ENCODE measurements around the gene FLT3.

FLT3 gene

DNA sequence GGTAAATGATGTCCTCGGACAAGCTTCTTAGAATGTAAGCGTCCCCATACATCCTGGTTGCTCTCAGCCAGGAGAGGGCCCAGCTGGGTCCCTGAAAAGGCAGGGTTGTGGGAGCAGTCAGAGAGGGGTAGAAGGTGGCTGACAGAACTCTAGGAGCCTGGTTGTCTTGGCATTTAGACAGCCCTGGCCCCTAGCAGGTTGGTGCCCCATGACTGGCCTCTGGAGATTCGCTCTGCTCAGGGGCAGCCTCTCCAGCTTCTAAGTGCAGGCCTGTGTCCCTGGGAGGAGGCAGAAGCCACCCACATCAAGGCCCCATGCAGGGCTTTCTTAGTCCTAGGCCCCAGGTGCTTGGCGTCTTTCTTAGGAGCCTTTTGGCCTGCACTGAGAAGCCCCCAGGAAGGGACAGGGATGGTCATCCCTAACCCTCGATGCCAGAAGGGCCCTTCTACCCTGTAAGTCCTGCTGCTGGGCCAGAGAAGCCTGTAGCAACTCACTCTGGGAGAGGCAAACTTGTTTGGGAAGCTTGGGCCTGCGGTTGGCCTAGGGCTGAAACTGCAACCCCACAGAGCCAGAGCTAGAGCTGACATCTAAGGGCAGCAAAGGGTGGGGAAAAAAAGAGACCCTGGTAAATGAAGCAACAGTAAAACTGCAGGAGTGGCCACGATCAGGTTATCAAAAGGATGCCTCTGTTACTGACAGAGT is 128.4 kb downstream of the FLT3 start:
- Mint-ChIP-seq H3K4me1 (peaks cover 86% of the 10 kb centered on the region), H3K27me3 (ENCODE audit: low read depth, poor library complexity) (peaks cover 12% of the 10 kb centered on the region), H3K27ac (peak overlapping the region; percentile 96), H3K4me3 (no peak overlapping the region), H3K36me3 (ENCODE audit: low read depth) (no peaks in the 10 kb centered on the region), H3K9me3 (no peaks in the 10 kb centered on the region)
- no peak for DNase-seq
- TF ChIP-seq, protein P1, sequence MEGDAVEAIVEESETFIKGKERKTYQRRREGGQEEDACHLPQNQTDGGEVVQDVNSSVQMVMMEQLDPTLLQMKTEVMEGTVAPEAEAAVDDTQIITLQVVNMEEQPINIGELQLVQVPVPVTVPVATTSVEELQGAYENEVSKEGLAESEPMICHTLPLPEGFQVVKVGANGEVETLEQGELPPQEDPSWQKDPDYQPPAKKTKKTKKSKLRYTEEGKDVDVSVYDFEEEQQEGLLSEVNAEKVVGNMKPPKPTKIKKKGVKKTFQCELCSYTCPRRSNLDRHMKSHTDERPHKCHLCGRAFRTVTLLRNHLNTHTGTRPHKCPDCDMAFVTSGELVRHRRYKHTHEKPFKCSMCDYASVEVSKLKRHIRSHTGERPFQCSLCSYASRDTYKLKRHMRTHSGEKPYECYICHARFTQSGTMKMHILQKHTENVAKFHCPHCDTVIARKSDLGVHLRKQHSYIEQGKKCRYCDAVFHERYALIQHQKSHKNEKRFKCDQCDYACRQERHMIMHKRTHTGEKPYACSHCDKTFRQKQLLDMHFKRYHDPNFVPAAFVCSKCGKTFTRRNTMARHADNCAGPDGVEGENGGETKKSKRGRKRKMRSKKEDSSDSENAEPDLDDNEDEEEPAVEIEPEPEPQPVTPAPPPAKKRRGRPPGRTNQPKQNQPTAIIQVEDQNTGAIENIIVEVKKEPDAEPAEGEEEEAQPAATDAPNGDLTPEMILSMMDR (IDR thresholded peaks at IDR 0.05) = no peak

DNA sequence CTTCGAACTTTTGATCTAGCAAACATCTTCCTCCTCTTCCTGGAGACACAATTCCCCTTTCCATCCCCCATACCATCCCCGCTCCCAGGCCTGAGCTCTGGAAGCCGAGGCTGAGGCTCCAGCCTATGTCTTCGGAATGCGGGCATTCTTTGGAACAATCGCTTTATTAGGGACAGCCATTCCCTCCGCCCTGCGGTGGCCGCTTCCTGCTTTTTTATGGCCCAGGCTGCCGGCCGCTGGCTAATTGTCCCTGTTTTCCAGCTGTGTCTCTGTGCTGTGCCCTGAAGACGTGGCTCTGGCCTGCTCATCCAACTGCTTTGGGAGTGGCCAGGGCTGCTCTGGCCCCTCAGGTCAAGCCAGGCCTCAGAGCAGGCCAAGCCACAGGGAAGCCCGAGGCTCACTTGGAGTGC is 129.1 kb downstream of the FLT3 start:
- no peaks in the 10 kb centered on the region for H3K36me3 Mint-ChIP-seq (ENCODE audit: low read depth)
- peaks cover 82% of the 10 kb centered on the region for H3K4me1 Mint-ChIP-seq
- TF ChIP-seq, protein P1 (IDR thresholded peaks at IDR 0.05) = no peak
- DNase-seq = peak; percentile 67
- peaks cover 12% of the 10 kb centered on the region for H3K27me3 Mint-ChIP-seq (ENCODE audit: low read depth, poor library complexity)
- no peaks in the 10 kb centered on the region for H3K9me3 Mint-ChIP-seq
- peak overlapping the region; percentile 97 for H3K4me3 Mint-ChIP-seq
- H3K27ac Mint-ChIP-seq = peak overlapping the region; percentile 96

DNA sequence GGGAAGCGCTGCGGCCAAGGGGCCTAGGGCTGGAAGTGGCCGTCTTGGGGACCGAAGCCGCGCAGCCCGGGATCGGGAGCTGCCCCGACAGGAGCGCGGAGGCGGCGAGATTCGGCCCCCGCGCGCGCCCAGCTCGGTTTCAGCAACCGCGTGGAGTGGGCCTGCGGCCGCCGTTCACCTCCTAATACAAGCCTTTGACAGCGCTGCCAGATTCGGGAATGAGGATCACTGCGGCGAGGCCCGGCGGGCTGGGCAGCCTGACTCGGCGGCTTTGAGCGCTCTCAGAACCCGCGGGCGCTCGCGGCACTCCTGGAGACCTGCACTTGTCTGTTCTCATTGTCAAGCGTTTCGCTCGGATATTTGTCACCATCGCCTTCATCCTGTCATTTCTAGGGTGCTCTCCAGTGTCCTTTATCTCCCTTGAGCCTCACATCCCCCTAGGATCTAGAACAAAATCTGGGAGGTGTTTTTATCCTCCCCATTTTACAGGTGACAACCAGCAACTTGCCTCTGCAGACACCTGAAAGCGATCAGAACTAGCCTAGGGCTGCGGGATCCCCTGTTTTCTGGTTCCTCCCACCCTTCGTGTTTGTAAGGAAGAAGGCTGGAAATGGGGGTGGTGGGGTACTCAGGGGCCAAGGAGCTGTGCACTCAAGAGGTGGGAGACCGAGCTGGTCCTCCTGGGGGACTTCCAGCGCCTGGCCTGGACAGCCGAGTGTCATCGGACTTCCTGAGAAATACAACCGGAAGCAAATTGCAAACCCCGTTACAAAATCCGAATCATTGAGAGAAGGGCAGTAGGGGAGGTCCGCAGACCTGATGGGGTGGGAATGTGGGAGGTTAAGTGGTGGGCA is 129.8 kb downstream of the FLT3 start:
- TF ChIP-seq, protein P1 (IDR thresholded peaks at IDR 0.05) = no peak
- Mint-ChIP-seq H3K9me3 (no peaks in the 10 kb centered on the region), H3K4me3 (peak overlapping the region; percentile 97), H3K27me3 (ENCODE audit: low read depth, poor library complexity) (peaks cover 11% of the 10 kb centered on the region), H3K27ac (peak overlapping the region; percentile 96), H3K4me1 (peaks cover 82% of the 10 kb centered on the region), H3K36me3 (ENCODE audit: low read depth) (no peaks in the 10 kb centered on the region)
- peak; percentile 46 for DNase-seq

DNA sequence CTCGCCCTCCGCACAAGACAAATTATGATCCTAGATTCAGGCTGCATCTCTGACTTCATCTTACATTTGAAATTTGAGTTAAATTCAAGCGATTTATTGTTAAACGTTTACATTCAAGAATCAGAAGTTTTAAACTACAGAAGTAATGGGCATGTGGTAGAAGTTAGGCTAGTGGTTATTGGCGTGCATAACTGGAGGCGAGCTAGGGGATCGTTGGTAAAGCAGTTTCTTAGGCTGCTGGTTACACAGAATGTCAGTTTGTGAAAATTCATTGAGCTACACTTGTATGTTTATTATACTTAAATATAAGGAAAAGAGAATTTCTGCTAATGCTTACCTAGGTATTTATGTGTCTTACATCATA is 130.5 kb downstream of the FLT3 start:
- Mint-ChIP-seq H3K27ac (peak overlapping the region; percentile 90), H3K4me1 (peaks cover 82% of the 10 kb centered on the region), H3K9me3 (no peaks in the 10 kb centered on the region), H3K36me3 (ENCODE audit: low read depth) (no peaks in the 10 kb centered on the region), H3K27me3 (ENCODE audit: low read depth, poor library complexity) (peaks cover 5% of the 10 kb centered on the region), H3K4me3 (peak overlapping the region; percentile 97)
- no peak for DNase-seq
- TF ChIP-seq, protein P1 (IDR thresholded peaks at IDR 0.05) = no peak

DNA sequence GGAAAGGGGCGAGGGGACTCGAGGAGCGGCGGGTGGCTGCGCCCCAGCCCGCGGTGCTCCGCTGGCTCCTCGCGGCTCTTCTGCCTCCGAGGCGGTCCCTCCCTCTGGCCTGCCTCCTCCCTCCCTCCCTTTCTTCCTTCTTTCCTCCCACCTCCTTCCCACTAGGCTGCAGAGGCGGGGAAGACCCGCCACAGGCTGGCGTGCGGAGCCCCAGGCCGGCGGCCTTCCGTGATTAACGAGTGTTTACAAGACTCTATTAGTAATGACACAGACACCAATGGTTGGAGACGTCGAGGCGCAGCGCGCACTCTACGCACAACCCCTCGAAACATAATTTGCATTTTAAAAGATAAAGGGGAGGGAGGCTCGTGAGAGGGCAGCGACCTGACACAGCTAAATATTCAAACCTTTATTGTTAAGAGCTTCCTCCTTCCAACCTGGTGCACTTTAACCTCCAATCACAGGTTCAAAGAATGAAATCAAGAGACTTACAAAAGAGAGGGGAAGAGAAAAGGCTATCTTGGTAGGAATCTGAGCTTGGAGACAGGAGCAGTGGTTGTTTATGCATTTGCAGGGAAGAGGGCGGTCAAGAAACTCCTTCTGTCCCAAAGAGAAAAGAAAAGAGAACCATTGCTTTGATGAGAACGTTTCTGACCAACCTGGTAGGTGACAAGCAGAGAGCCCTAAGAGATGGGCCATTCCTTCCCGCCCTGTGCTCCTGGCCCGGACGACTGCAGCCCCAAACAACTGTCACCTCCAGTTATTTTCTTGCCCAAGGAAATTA is 131.1 kb downstream of the FLT3 start, which contains the start of gene CDX2:
Gene CDX2 (minus strand): TSS at position 234 of the 784 bp plus-strand sequence. CDS start 309 bp downstream, outside the sequence.
- H3K4me3 Mint-ChIP-seq = peak within 1 kb of the TSS; percentile 97
- peaks cover 5% of the 10 kb centered on the region for H3K27me3 Mint-ChIP-seq (ENCODE audit: low read depth, poor library complexity)
- DNase-seq = peak; percentile 71
- H3K27ac Mint-ChIP-seq = peak within 1 kb of the TSS; percentile 90
- H3K9me3 Mint-ChIP-seq = no peaks in the 10 kb centered on the region
- peaks cover 82% of the 10 kb centered on the region for H3K4me1 Mint-ChIP-seq
- no peaks in the 10 kb centered on the region for H3K36me3 Mint-ChIP-seq (ENCODE audit: low read depth)
- TF ChIP-seq, protein P1 (IDR thresholded peaks at IDR 0.05) = no peak

All from nephron progenitor cell (in vitro differentiated cells).